Measurements from ENCODE around the gene CMKLR1.

The CMKLR1 gene

DNA sequence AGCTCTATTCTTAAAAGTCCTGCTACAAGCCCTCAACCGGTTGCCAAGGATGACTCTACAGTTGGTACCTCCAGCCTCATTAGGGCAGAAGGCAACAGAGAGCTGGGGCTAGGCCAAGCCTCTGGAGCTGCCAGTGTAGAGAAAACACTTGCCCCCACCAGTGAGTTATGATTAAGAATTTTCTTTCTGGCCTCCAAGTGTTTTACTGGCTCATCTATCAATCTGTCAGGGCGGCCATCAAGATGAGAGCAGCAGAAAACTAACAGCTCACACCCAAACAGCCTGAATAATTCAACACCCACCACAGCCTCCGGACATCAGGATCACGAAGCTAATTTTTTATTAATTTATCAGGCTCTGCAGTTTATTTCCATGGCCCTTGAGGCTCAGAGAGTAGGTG lies 40.7 kb upstream of the CMKLR1 start:
- Histone ChIP-seq H3K9me2 (ENCODE audit: low read depth, low read length) (no peaks in the 10 kb centered on the region), H3K79me2 (ENCODE audit: insufficient read depth, low read length) (no peaks in the 10 kb centered on the region), H3K9me3 (ENCODE audit: low read length) (no peaks in the 10 kb centered on the region), H3K4me3 (ENCODE audit: low read depth, low read length, poor library complexity, severe bottlenecking) (no peak overlapping the region), H4K20me1 (ENCODE audit: insufficient read depth, low read length) (no peaks in the 10 kb centered on the region), H3F3A (ENCODE audit: insufficient read depth, low read length) (no peaks in the 10 kb centered on the region), H3K27me3 (ENCODE audit: insufficient read depth, low read length) (no peaks in the 10 kb centered on the region), H3K4me2 (ENCODE audit: low read length) (no peak overlapping the region), H3K9ac (ENCODE audit: low read length) (no peak overlapping the region), H2AFZ (ENCODE audit: low read length) (no peak overlapping the region), H3K27ac (ENCODE audit: low read depth, low read length, poor library complexity, severe bottlenecking) (no peak overlapping the region), H3K4me1 (ENCODE audit: insufficient read depth, low read length, severe bottlenecking) (no peaks in the 10 kb centered on the region), H3K36me3 (ENCODE audit: insufficient read depth, low read length) (no peaks in the 10 kb centered on the region)
- no peak for TF ChIP-seq EZH2 (IDR thresholded peaks at IDR 0.05; ENCODE audit: borderline replicate concordance, low read length)
- TF ChIP-seq, protein P1, sequence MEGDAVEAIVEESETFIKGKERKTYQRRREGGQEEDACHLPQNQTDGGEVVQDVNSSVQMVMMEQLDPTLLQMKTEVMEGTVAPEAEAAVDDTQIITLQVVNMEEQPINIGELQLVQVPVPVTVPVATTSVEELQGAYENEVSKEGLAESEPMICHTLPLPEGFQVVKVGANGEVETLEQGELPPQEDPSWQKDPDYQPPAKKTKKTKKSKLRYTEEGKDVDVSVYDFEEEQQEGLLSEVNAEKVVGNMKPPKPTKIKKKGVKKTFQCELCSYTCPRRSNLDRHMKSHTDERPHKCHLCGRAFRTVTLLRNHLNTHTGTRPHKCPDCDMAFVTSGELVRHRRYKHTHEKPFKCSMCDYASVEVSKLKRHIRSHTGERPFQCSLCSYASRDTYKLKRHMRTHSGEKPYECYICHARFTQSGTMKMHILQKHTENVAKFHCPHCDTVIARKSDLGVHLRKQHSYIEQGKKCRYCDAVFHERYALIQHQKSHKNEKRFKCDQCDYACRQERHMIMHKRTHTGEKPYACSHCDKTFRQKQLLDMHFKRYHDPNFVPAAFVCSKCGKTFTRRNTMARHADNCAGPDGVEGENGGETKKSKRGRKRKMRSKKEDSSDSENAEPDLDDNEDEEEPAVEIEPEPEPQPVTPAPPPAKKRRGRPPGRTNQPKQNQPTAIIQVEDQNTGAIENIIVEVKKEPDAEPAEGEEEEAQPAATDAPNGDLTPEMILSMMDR (IDR thresholded peaks at IDR 0.05; ENCODE audit: low read length) = no peak

DNA sequence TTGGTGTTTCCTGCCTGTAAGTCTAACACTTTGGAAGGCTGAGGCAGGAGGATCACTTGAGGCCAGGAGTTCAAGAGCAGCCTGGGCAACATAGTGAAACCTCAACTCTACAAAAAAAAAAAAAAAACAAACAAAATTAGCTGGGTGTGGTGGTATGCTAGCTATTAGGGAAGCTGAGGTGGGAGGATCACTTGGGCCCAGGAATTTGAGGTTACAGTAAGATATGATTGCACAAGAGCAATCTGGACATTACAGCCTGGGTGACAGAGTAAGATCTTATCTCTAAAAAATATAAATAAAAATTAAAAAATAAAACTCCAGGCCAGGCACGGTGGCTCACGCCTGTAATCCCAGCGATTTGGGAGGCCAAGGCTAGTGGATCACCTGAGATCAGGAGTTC lies 39.8 kb upstream of the CMKLR1 start:
- no peaks in the 10 kb centered on the region for H3K79me2 ChIP-seq (ENCODE audit: insufficient read depth, low read length)
- H3K4me2 ChIP-seq (ENCODE audit: low read length) = no peak overlapping the region
- H3K36me3 ChIP-seq (ENCODE audit: insufficient read depth, low read length) = no peaks in the 10 kb centered on the region
- H3K9ac ChIP-seq (ENCODE audit: low read length) = no peak overlapping the region
- H2AFZ ChIP-seq (ENCODE audit: low read length) = no peak overlapping the region
- H3F3A ChIP-seq (ENCODE audit: insufficient read depth, low read length) = no peaks in the 10 kb centered on the region
- no peak overlapping the region for H3K4me3 ChIP-seq (ENCODE audit: low read depth, low read length, poor library complexity, severe bottlenecking)
- no peak for TF ChIP-seq EZH2 (IDR thresholded peaks at IDR 0.05; ENCODE audit: borderline replicate concordance, low read length)
- TF ChIP-seq, protein P1 (IDR thresholded peaks at IDR 0.05; ENCODE audit: low read length) = no peak
- no peaks in the 10 kb centered on the region for H3K27me3 ChIP-seq (ENCODE audit: insufficient read depth, low read length)
- no peaks in the 10 kb centered on the region for H4K20me1 ChIP-seq (ENCODE audit: insufficient read depth, low read length)
- H3K27ac ChIP-seq (ENCODE audit: low read depth, low read length, poor library complexity, severe bottlenecking) = no peak overlapping the region
- no peaks in the 10 kb centered on the region for H3K9me2 ChIP-seq (ENCODE audit: low read depth, low read length)
- H3K9me3 ChIP-seq (ENCODE audit: low read length) = no peaks in the 10 kb centered on the region
- no peaks in the 10 kb centered on the region for H3K4me1 ChIP-seq (ENCODE audit: insufficient read depth, low read length, severe bottlenecking)

DNA sequence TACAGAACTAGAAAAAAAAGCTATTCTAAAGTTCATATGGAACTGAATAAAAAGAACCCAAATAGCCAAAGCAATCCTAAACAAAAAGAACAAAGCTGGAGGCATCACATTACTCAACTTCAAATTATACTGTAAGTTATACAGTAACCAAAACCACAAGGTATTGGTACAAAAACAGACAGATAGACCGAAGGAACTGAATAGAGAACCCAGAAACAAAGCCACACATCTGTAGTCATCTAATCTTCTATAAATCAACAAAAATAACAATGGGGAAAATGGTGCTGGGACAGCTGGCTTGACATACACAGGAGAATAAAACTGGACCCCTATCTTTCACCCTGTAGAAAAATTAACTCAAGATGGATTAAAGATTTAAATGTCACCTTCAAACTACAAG lies 38.1 kb upstream of the CMKLR1 start:
- Histone ChIP-seq H3K4me2 (ENCODE audit: low read length) (no peak overlapping the region), H4K20me1 (ENCODE audit: insufficient read depth, low read length) (no peaks in the 10 kb centered on the region), H3K27me3 (ENCODE audit: insufficient read depth, low read length) (no peaks in the 10 kb centered on the region), H3K9me3 (ENCODE audit: low read length) (no peaks in the 10 kb centered on the region), H3K4me1 (ENCODE audit: insufficient read depth, low read length, severe bottlenecking) (no peaks in the 10 kb centered on the region), H3K36me3 (ENCODE audit: insufficient read depth, low read length) (no peaks in the 10 kb centered on the region), H2AFZ (ENCODE audit: low read length) (no peak overlapping the region), H3K9ac (ENCODE audit: low read length) (no peak overlapping the region), H3F3A (ENCODE audit: insufficient read depth, low read length) (no peaks in the 10 kb centered on the region), H3K4me3 (ENCODE audit: low read depth, low read length, poor library complexity, severe bottlenecking) (no peak overlapping the region), H3K79me2 (ENCODE audit: insufficient read depth, low read length) (no peaks in the 10 kb centered on the region), H3K9me2 (ENCODE audit: low read depth, low read length) (no peaks in the 10 kb centered on the region), H3K27ac (ENCODE audit: low read depth, low read length, poor library complexity, severe bottlenecking) (no peak overlapping the region)
- no peak for TF ChIP-seq EZH2 (IDR thresholded peaks at IDR 0.05; ENCODE audit: borderline replicate concordance, low read length)
- TF ChIP-seq, protein P1 (IDR thresholded peaks at IDR 0.05; ENCODE audit: low read length) = no peak
